Ovary (tissue), 3 donors: ENCODE data around the gene GADD45B.

ENCODE experiments used
- EP300 ChIP-seq: sonication (generic); formaldehyde crosslinking; IDR thresholded peaks from one replicate; pipeline ENCODE4 v1.6.1; 2017; ENCODE audit warnings: antibody characterized with exemption
- POLR2A ChIP-seq: fragments of 450-650 bp; IDR thresholded peaks from one replicate; pipeline ENCODE4 v1.6.1; 2017; ENCODE audit warnings: antibody characterized with exemption, mild to moderate bottlenecking, moderate library complexity
- TF ChIP-seq, protein P1 (sequence below), 3 donors: fragments of 450-650 bp in 2 of 3; fragments of 200-600 bp in 1 of 3; IDR thresholded peaks; one replicate each; pipeline versions ENCODE4 v1.5.1 to v1.8.0; 2016 to 2022; ENCODE audit warnings: antibody characterized with exemption in 3 of 3, mild to moderate bottlenecking in 1 of 3
- donor health status: DM: no; HTN: no; CAD: no.

DNA sequence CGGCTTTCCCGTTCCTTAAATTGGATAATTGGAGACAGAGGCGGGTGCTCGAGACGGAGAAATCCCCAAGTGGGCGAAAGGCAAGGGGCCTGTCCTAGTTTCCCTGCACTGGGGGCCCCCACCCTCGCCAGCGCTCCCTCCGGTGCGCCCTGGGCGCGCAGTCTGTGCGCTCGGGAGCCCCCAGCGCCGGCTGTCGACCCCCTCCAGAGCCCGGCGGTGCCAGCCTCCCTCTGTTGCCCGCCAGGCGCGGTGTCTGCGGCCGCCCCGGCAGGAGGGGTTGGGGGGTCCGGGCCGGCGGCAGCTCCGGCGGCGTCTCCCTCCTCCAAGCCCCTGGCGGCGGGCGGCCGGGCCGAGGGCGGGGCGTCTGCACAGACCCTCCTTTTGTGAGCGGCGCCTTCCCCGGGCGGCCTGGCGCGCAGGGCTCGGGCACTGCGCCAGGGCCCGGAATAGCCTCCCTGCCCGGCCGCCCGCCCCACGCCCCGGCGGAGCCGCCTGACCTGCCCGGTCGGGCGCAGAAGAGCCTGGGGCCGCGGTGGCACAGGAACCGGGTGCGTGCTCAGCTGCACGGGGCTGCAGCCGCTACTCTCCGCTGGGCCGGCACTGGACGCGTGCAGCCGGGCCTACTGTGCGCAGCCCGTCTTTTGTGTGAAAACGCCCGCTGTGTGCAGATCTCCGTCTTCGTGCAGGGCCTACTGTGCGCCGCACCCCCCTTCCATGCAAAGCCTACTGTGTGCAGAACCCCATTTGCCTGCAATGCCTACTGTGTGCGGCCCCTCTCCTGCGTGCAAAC lies 13.2 kb downstream of the GADD45B start:
- TF ChIP-seq POLR2A (no peak), EP300 (no peak)
- TF ChIP-seq, protein P1, sequence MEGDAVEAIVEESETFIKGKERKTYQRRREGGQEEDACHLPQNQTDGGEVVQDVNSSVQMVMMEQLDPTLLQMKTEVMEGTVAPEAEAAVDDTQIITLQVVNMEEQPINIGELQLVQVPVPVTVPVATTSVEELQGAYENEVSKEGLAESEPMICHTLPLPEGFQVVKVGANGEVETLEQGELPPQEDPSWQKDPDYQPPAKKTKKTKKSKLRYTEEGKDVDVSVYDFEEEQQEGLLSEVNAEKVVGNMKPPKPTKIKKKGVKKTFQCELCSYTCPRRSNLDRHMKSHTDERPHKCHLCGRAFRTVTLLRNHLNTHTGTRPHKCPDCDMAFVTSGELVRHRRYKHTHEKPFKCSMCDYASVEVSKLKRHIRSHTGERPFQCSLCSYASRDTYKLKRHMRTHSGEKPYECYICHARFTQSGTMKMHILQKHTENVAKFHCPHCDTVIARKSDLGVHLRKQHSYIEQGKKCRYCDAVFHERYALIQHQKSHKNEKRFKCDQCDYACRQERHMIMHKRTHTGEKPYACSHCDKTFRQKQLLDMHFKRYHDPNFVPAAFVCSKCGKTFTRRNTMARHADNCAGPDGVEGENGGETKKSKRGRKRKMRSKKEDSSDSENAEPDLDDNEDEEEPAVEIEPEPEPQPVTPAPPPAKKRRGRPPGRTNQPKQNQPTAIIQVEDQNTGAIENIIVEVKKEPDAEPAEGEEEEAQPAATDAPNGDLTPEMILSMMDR (IDR thresholded peaks at IDR 0.05), result no peak
